ENCODE data around the gene XCR1.

DNA sequence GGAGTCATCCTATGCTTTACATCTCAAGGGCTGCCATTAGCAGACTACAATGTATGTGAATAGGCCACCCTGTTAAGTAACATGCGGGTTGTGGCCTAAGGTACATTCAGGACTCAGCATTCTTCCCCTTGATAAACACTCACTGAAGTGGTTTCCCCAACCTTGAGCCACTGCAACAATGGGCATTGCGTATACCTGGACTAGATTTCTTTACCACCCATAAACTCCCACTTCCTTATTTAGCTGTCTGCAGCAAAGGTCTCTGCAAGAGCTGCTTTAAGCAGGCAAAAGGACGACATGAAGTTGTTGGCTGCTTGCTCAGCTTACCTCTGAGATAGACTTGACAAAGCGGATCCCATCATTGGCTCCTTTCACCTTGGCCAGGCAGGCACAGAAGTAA is 47.9 kb downstream of the XCR1 start:
- no peak for TF ChIP-seq CTCF (IDR thresholded peaks at IDR 0.05)
- no peak for TF ChIP-seq POLR2A (IDR thresholded peaks at IDR 0.05)

Measured in heart left ventricle (tissue), 13 donors.